HK-2 (cell line): Measurements from ENCODE around the gene MLPH.
A peak's percentile ranks its signal among the peaks of the same experiment; 100 is the strongest.

Experiments
- DNase-seq: peaks from one replicate; pipeline ENCODE4 v3.0.0-alpha.2; 2018; ENCODE audit not compliant: unreplicated experiment

MLPH gene

DNA sequence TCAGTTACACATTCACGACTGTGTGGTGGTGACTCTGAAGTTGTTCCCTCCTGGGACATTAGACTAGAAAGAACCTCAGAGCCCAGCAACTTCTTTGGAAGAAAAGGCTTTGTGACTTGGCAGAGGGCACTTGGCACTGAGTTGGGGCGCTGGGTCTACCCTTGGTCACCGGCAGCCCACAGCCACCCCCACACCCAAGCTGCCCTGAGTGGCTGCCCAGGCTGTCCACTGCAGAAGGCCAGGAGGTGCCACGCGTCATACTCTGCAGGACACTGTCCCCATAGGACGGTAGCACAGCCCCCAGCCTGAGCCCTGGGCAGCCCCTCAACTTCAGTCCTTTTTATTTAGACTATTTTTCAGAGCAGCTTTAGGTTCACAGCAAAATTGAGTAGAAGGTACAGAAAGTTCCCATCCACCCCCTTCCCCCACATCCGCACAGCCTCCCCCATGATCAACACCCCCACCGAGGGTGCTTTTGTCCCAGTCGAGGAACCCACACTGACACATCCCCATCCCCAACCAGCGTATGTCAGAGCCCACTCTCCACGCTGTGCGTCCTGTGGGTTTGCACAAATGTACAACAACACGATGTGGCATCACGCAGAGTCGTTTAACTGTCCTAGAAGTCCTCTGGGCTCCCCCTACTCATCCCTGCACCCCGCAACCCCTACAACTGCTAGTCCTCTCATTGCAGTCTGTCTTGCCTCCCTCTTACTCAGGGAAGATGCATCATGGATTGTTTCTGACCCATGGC is 80.4 kb downstream of the MLPH start:
- no peak for DNase-seq

DNA sequence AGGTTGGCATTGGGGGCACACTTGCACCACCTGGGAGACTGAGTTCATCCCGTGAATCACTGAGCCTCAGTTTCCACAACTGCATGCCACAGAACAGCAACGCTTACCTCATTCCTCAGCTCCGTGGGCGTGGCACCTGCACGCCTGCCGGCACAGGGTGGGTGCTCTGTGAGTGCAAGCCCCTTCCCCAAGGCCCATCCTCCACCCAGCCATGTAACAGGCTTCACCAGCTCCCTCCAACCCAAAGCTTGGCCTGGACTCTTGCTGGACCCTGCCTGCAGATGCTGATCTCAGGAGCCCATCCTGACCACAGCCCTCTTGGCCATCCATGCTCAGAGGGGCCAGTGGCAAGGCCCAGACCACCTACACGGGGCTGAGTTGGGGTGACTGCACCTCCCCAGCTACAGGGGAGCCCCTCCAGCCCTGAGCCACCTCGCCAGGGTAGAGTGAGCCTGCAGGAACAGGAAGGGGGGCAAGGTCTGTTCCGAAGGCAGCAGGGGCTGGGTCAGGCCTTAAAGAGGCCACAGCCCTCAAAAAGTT is 81.1 kb downstream of the MLPH start:
- DNase-seq = no peak

DNA sequence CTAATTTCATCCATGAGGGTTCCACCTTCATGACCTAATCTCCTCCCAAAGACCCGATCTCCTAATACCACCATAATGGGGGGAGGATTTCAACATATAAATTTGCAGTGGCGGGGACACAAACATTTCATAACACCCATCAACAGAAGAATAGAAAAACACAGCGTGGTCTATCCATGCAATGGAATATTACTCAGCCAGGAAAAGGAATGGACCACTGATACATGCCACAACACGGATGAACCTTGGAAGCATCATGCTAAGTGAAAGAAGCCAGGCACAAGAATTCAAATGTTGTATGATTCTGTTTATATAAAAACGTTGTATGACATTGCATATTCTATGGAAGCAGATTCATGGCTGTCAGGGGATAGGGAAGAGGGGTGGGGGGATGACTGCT is 82.0 kb downstream of the MLPH start:
- no peak for DNase-seq

DNA sequence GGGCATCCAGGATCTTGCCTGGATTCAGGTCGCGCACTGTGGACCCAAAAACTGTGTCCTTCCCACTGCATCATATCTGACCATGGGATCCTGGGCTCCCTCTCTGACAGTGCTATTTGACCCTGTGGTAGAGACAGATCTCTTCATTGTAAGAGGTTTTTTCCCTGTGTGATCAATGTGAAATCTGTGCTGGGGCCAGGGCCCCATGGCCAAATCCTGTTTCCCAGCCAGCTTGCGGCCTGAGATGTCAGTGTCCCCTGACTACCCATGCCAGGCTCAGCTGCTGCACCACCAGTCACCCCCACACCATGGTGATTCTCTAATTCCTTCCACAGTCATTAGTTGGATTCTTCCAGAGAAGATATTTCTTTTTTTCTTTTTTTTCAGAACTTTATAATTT is 82.8 kb downstream of the MLPH start:
- no peak for DNase-seq

DNA sequence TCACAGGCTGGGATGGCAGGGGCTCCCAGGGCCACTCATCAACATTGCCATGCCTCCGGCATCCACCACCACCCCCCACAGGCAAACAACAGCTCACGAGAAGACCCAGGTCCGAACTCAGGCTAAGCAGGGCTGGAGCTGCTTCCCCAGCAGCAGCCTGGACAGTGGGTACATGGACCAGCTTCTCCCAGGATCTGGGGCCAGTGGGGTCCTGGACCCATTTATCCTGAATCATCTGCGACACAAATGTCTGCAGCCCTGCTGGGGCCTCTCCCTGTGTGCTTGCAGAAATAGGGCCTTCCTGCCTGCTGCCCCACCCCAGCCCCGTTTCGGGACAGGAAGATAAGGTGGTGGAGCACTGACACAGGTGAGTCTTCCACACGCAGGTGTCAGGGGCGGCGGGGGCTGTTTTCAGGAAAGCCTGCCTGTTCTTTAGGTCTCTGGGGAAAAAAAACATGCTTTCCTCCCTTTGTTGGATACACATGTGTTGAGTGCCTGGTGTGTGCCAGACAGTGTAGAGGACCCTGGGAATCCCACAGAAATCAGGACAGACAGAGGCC is 83.8 kb downstream of the MLPH start:
- no peak for DNase-seq

DNA sequence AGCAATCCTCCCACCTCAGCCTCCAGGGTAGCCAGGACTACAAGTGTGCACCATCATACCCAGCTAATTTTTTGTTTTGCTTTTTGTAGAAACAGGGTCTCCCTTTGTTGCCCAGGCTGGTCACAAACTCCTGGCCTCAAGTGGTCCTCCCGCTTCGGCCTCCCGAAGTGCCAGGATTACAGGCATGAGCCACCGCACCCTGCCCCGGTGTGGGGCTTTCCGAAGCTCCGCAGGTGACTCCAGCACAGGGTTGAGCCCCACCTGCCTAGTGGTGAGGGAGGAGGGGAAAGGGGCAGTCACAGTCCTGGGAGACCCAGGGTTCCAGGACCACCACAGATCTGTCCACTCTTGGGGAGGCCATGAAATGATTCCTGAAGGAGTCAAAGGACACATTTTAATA is 84.5 kb downstream of the MLPH start:
- no peak for DNase-seq

DNA sequence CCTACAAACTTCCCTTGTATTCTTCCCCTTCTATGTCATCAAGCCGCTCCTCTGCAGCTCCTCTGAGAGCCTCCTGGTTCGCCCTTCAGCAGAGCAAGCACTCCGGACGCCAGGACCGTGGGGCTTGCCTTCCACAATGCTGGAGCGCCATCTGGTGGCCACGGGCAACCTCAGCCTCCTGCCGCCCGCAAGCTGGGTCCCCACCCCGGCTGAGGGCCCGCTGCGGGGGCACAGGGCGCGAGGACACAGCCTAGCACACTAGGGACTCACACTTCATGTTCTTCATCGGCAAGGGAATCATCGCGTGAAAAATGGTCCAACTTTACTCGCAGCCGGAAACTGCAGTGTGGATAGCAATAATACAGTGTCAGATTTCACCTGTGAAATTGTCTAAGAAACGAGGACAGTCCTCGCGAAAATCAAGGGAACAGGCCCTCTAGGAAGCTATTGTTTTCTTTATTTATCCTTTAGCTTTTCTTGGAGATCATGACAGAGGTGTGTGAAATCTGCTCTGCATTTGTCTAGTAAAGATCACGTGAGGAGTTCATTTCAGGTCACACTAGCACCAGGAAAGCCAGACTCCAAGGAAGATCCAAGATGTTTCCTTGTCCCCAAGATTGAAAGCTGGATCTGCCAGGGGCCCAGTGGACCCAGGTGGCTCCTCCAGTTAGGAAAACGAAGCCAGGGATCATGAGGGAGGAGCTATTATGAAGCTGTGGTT is 85.1 kb downstream of the MLPH start:
- peak; percentile 89 for DNase-seq

DNA sequence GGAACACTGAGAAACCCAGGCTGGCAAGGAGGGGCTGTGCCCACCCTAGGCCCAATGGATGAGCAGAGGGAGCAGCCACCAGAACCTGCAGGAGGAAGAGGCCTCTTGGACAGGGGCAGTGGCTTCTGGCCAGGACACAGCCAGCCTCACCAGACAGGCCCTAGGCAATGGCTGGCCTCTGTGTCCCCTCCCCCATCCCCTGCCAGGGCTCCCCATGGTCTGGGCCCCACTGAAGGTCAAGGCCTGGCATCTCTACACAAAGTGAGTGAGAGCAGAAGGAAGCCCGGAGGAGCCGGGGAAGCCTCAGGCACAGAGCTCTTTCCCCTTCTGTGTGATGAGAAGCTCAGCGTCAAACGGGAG is 85.7 kb downstream of the MLPH start:
- no peak for DNase-seq

DNA sequence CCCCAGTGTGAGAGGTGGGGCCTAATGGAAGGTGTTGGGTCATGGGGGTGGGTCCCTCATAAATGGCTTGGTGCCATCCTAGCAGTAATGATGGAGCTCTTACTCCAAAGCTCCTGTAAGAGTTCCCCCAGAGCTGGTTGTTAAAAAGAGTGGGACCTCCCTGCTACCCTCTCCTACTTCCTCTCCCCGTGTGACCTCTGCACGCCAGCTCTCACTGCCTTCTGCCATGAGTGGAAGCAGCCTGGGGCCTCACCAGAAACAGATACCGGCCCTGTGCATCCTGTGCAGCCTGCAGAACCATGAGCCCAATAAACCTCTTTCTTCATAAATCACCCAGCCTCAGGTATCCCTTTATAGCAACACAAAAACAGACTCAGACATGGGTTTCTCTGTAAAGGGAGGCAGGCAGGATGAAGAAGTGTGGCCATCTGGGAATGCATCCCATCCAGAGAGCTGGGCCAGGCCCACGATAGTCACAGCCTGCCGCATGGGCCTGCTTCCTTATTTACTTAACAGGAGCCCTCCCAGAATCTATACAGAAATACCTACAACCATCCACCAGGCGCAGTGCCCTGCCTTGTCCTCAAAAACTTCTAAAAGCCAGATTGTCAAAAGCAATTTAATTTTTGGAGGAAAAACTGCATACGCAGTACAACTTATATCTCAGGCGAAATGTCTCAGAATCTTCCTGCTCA is 86.8 kb downstream of the MLPH start:
- DNase-seq = no peak

DNA sequence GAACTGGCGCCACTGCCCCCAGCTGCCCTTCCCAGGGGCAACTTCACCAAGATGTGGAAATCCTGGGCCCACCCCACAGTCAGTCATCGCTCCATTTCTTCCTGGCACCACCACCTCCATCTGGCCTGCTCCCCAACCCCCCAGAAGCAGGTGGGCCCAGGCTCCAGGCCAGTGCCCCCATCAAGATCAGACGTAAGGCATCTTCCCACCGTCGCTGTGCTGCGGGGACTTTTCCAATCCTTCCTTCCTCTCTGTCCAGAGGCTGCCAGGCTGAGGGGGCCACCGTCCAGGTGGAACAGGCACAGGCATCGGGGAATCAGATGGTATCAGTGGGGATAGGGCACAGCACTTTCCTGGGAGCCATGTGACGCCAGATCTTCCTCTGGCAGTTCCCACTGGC is 87.4 kb downstream of the MLPH start:
- no peak for DNase-seq

DNA sequence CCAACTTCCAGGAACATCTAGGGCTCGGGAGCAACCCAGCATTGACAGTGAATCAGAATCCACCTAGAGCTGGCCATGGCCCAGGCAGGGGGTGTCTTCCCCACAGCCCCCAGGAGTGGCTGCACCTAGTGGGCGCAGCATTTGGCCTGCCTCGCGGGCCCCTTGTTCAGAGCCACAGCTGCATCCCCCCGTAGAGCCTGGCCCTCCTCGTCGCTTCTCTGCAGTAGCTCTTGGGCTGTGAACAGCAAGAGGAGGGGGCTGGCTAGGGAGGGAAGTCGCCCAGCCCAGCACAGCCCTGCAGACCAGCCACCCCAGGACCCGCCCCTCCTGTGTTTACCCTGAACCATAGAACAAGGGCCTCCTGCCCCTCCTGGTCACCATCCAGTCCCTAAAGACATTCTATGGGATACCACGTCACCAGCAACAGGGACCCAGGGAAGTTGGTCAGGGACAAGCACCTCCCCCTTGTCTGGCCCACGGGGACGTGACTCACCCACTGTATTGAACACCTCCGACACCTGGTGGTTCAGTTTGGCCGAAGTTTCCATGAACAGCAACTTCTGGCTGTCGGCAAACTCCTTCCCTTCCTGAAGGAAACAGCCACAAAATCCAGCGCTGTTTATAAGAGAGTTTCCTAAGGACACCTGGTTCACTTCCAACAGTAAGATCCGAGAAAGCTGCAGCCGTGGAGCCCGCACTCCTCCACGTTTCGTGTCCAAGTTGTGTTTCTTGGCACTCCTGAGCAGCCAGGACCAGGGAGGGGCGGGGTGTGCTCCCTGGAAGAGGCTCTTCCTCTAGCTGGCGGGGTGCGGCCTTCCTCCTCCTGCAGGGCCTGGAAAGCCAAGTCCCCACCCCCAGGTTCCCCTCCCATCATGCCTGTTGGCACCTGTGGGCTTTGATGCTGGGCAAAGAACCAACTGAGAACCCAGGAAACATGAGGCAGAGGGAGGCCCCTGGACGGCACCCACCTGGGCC is 88.1 kb downstream of the MLPH start:
- no peak for DNase-seq

DNA sequence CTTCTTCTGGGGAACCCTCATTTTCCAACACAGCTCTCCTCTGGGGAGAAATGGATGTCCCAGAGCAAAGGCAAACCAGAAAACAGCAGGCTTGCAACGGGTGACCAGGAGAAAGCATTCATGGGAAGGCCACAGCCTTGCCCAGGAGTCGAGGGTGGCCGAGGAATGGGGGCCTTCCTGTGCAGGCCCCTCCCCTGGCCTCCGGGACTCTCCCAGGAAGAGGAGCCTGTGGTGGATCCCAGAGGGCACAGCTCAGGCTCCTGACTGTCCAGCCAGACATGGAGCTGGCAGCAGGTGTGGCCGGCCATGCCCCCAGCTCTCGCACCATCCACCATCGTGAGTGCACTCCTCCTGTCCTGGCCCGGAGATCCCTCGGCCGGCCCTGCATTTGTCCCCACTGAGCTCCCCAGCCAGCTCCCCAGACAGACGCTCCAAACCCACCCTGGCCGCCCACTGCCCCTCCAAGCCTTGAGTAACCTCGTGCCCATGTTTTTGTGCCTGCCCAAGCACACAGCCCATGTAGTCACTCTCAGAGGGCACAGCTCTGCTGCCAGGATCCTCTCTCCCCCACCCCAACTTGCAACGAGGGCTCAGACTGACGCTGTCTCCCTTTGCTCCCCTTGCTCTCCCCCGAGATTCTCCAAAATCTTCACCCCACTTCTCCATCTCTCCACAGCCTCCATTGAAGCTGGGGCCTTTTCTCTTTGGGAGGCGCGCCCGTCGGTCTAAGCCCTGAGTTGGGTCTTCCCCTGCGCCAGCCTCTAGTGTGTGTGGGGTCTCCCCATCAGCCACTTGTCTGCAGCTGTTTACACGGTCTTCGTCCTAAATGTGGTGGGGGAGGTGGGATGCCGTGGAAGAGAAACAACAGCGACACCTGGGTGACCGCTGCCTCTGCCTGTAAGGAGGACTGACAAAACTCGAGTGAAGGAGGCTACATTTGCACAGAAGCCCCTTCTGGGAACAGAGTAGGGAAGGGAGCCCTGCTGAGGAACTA is 89.1 kb downstream of the MLPH start:
- DNase-seq = no peak

DNA sequence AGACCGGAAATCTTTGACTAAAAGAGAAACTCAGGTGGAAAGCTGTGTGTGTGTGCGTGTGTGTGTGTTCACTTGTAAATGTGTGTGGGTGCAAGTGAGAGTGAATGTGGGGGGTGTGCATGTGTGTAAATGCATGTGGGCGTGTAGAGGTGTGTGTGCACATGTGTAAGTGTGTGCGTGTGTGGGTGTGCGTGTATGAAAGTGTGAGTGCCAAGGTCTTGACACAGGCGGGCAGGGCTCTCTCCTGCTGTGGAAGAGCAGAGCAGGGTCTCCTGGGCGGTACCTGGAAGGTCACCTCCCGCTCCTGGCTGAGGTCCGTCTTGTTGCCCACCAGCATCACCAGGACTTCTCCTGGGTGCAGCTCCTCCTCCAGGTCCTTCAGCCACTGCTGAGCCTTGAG is 89.9 kb downstream of the MLPH start:
- DNase-seq = no peak

DNA sequence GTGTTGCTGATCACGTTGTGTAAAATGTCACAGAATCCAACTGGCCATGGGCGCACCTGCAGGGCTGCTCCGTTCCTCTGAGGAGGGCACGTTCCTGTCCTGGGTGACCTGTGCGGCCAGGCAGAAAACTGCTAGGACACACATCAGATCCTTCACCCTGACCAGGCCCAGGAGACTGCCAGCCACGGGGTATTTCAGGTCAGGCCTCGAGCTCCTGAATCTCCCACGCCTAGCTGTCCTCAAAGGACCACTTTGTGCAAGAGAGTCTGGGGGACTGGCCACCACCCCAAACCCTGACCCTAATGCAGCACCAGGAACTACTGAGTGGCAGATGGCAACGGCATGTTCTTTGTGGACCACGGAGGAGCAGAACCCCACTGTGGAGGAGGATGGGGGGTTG is 90.4 kb downstream of the MLPH start:
- no peak for DNase-seq

DNA sequence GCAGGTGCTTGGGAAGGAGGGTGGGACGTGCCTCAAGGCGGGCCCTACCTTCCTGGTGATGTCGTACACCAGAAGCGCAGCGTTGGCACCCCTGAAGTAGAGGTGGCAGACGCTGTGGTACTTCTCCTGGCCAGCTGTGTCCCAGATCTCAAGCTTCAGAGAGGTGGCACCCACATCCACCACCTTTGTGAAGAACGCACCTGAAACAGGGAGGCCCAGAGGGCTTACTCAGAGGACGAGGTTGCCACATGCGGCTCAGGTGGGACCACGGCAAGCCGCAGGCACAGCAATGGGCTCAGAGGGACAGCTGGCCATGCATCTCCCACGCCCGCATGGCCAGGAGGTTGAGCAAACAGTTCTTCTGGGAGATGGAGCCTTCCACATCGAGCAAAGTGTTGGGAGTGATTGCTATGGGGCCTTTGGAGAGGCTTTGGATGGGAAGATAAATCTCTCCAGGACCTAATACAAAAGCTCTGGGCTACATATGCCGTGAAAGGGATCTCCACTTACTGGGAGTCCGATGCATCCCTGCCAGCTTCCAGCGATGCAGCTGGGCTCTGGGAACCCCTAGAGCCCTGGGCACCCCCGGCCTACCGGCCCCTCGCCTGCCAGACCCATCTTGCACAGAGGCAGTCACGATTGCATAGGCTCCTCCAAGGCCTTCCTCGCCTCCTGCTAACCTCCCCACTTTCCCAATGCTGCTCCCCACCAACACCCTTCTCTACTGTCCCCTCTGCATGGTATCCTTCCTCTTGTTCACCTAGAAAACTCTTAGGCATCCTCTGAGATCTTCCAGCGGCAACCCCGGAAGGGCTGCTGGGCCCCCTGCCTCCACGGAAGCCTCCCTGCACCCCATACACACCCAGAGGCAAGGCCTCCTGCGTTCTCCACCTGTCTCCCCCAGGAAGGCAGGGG is 91.2 kb downstream of the MLPH start:
- DNase-seq = no peak

DNA sequence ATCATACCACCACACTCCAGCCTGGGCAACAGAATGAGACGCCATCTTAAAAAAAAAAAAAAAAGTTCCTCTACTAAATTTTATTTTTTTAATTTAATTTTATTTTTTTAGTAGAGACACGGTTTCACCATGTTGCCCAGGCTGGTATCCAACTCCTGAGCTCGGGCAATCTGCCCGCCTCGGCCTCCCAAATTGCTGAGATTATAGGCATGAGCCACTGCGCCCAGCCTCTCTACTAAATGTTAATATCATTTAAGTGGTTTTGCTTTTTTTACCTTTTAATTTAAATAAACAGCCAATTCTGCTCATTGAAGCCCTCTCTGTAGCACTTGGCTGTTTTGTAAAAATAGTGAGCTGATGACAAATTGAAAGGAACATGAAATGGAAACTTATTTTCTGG is 94.3 kb downstream of the MLPH start:
- DNase-seq = no peak

DNA sequence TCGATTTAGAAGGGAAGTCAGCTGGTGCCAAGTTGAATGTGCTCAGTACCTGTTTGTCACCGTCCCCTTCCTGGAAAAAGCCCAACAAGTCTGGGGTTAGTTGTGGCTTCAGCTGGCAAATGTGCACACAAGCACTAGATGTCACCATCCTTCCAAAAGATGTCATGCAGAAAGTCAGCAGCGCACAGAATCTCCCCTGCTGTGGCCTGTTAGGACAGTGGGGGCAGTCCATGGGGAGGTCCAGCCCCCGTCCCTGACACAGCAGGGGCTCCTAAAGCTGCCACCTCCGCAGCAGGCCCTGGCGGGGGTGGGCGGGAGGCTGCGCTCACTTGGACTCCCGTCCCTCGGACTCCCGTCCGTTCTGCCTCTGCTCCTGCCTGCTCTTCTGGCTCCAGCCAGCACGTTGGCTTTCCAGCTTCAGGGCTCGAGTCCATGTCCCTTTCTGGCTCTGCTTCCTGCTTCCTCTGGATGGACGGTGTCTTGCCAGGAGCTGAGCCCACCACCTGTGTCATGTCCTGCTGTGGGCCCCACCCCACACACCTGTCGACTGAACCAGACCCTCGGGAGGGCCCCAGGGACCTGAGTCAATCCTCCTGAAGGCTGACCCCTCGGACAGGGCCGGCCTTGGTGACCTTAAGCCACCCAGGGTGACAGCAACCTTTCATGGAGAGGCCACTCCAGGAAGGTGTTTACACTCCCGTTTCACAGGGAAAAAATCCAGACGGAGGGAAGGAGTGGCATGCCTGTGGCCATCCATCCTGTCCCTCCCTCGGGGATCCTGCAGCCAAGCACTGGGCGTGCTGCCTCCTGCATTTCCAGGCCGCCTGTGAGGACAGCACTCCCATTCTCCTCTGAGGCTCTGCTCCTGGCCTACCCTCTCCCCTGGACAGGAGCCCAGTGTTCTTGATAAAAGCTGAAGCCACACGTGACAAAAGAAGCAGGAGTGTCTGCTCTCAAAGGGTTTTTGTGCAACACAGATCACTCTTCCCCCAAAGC is 95.0 kb downstream of the MLPH start:
- DNase-seq = no peak
